DMS 273 (cell line): ENCODE results near the gene IFITM2.
"Not testable (repeated sequence)": the region's sequence is repeated elsewhere in the genome, so short reads cannot be mapped to it uniquely, and the experiment has no call there.

Experiments
- DNase-seq: peaks from one replicate; lab custom pipeline; 2025; ENCODE audit not compliant: unreplicated experiment; lab: John Stamatoyannopoulos, UW

IFITM2 gene

GRCh38 chr11:339963-340362 is 32.3 kb downstream of the IFITM2 start:
- DNase-seq, result no peak

GRCh38 chr11:340539-341512 is 33.2 kb downstream of the IFITM2 start:
- DNase-seq, result no peak

GRCh38 chr11:342328-342727 is 34.7 kb downstream of the IFITM2 start:
- DNase-seq, result no peak

GRCh38 chr11:344836-345578 is 37.4 kb downstream of the IFITM2 start:
- DNase-seq, result no peak

GRCh38 chr11:346529-346928 is 38.9 kb downstream of the IFITM2 start:
- DNase-seq, result no peak

GRCh38 chr11:349270-349954 is 41.8 kb downstream of the IFITM2 start:
- not testable (repeated sequence) for DNase-seq

GRCh38 chr11:350033-350722 is 42.6 kb downstream of the IFITM2 start:
- not testable (repeated sequence) for DNase-seq

GRCh38 chr11:350723-351255 is 43.2 kb downstream of the IFITM2 start:
- DNase-seq, result no peak

GRCh38 chr11:351411-351810 is 43.8 kb downstream of the IFITM2 start:
- DNase-seq, result no peak

- no peak for DNase-seq
These were observed 44.9 kb downstream of the IFITM2 start for GRCh38 chr11:352456-353031.

- DNase-seq, result no peak
These were observed 45.7 kb downstream of the IFITM2 start for GRCh38 chr11:353179-353873.

GRCh38 chr11:355581-356458 is 48.2 kb downstream of the IFITM2 start:
- DNase-seq, result peak; percentile 81

- DNase-seq, result no peak
These were observed 49.0 kb downstream of the IFITM2 start for GRCh38 chr11:356610-357009.

- DNase-seq, result no peak
These were observed 50.0 kb downstream of the IFITM2 start for GRCh38 chr11:357582-357981.

GRCh38 chr11:358129-358800 is 50.6 kb downstream of the IFITM2 start:
- DNase-seq, result no peak
